WTC11 (cell line): ENCODE results near the gene FAM3B. TPM values are rescaled to one million over a fixed set of nuclear protein-coding genes. Genes with fewer than 3 reads are reported as not detected.
A peak's percentile ranks its signal among the peaks of the same experiment; 100 is the strongest.

ENCODE experiments used
- ATAC-seq: fragments of 200-7000 bp; cut with Tn5 transposase; 2 replicates; pipeline ENCODE4 v1.10.0; 2021; ENCODE audit warnings: mild to moderate bottlenecking, moderate library complexity
- Bru-seq: library from RNA; stranded (reverse); fragments of 400-500 nt; gene quantifications from one replicate; lab custom pipeline; 2021; lab: Mats Ljungman, UMichigan
- CTCF ChIA-PET: fragments of 300-600 bp; sonication (Branson Sonifier 250); formaldehyde crosslinking; loops from one replicate; lab custom pipeline; 2021; ENCODE audit warnings: antibody characterized with exemption; lab: Charles Lee
- POLR2A ChIA-PET: fragments of 350-600 bp; sonication (Branson Sonifier 250); formaldehyde crosslinking; loops from one replicate; lab custom pipeline; 2021; ENCODE audit warnings: antibody characterized with exemption; lab: Charles Lee
- DNase-seq: peaks from one replicate; pipeline ENCODE4 v3.0.0; 2021; ENCODE audit warnings: low spot score
- H3K27ac Mint-ChIP-seq: 2 replicates; pipeline ENCODE4 v1.8.0; 2021; ENCODE audit warnings: mixed read lengths
- H3K27me3 Mint-ChIP-seq: 2 replicates; pipeline ENCODE4 v1.8.0; 2021; ENCODE audit warnings: low read depth, mild to moderate bottlenecking, moderate library complexity, mixed read lengths
- H3K36me3 Mint-ChIP-seq: 2 replicates; pipeline ENCODE4 v1.8.0; 2021; ENCODE audit warnings: mixed read lengths
- H3K4me1 Mint-ChIP-seq: 2 replicates; pipeline ENCODE4 v1.8.0; 2022; ENCODE audit warnings: mixed read lengths
- H3K4me3 Mint-ChIP-seq: 2 replicates; pipeline ENCODE4 v1.8.0; 2021; ENCODE audit warnings: mild to moderate bottlenecking, moderate library complexity, mixed read lengths
- H3K9me3 Mint-ChIP-seq: 2 replicates; pipeline ENCODE4 v1.8.0; 2021; ENCODE audit warnings: mixed read lengths
- ARID4B ChIP-seq: sonication (generic); formaldehyde crosslinking; IDR thresholded peaks from 2 replicates; pipeline ENCODE4 v1.8.0; 2023; ENCODE audit warnings: missing genetic modification reagents, mild to moderate bottlenecking, borderline replicate concordance
- E2F5 ChIP-seq: sonication (generic); formaldehyde crosslinking; IDR thresholded peaks from 2 replicates; pipeline ENCODE4 v1.8.1; 2022; ENCODE audit warnings: mild to moderate bottlenecking, moderate library complexity, missing genetic modification reagents
- EMX1 ChIP-seq: fragments of 250-450 bp; sonication (Bioruptor Pico); IDR thresholded peaks from 2 replicates; pipeline ENCODE4 v1.8.0; 2021; ENCODE audit warnings: mild to moderate bottlenecking
- ETV6 ChIP-seq: sonication (generic); formaldehyde crosslinking; IDR thresholded peaks from 2 replicates; pipeline ENCODE4 v1.8.1; 2022; ENCODE audit warnings: mild to moderate bottlenecking, missing genetic modification reagents
- FOXP1 ChIP-seq: sonication (generic); formaldehyde crosslinking; IDR thresholded peaks from 2 replicates; pipeline ENCODE4 v1.8.0; 2022; ENCODE audit warnings: missing genetic modification reagents, mild to moderate bottlenecking, moderate library complexity, borderline replicate concordance
- GABPB1 ChIP-seq: sonication (generic); formaldehyde crosslinking; IDR thresholded peaks from 2 replicates; pipeline ENCODE4 v1.8.1; 2023; ENCODE audit warnings: mild to moderate bottlenecking, missing genetic modification reagents
- NFYB ChIP-seq: sonication (generic); formaldehyde crosslinking; conservative IDR thresholded peaks from 2 replicates; pipeline ENCODE4 v1.8.0; 2022; ENCODE audit warnings: low read depth, missing genetic modification reagents
- PRDM15 ChIP-seq: sonication (generic); formaldehyde crosslinking; IDR thresholded peaks from 2 replicates; pipeline ENCODE4 v1.8.0; 2022; ENCODE audit warnings: missing genetic modification reagents
- SP1 ChIP-seq: sonication (generic); formaldehyde crosslinking; conservative IDR thresholded peaks from 2 replicates; pipeline ENCODE4 v1.8.1; 2022; ENCODE audit warnings: missing genetic modification reagents
- ZNF138 ChIP-seq: sonication (generic); formaldehyde crosslinking; conservative IDR thresholded peaks from 2 replicates; pipeline ENCODE4 v1.8.1; 2022; ENCODE audit warnings: mild to moderate bottlenecking, moderate library complexity, missing genetic modification reagents
- ZNF317 ChIP-seq: sonication (generic); formaldehyde crosslinking; IDR thresholded peaks from 2 replicates; pipeline ENCODE4 v1.8.1; 2023; ENCODE audit warnings: low read depth, mild to moderate bottlenecking, moderate library complexity, missing genetic modification reagents, borderline replicate concordance
- ZNF423 ChIP-seq: fragments of 250-450 bp; sonication (Bioruptor Pico); IDR thresholded peaks from 2 replicates; pipeline ENCODE4 v2.1.2; 2022; ENCODE audit warnings: mild to moderate bottlenecking, moderate library complexity
- long read RNA-seq, 3 experiments: library from RNA in 1 of 3; library from capped mRNA in 1 of 3; library from polyadenylated mRNA in 1 of 3; unstranded in 2 of 3; stranded (forward) in 1 of 3; transcript quantifications; one replicate each; pipeline ENCODE4 v2.0.0, GENCODE V29; 2021
- total RNA-seq: library from RNA; stranded (reverse); gene quantifications from 3 replicates; pipeline ENCODE4 v1.2.3, GENCODE V29; 2021
- TF ChIP-seq, protein P1 (sequence below): sonication (generic); formaldehyde crosslinking; IDR thresholded peaks from 2 replicates; pipeline ENCODE4 v1.8.1; 2023; ENCODE audit warnings: mild to moderate bottlenecking, moderate library complexity, missing genetic modification reagents

Gene FAM3B
- 1.4 to 3.6 TPM (median 3.0 TPM) in 3 replicates for total RNA-seq
- Bru-seq, nascent RNA: percentile 31 among the genes with signal in this experiment
- long read RNA-seq, experiment 1, partial matches to known transcripts: 1 of 5 reads
- long read RNA-seq, experiment 1, other reads (novel, unspliced or antisense): 2 of 5 reads
- long read RNA-seq, experiment 2, transcript FAM3B-201 (8 exons, 1,088 nt): major isoform, 5 of 9 reads
- long read RNA-seq, experiment 2, partial matches to known transcripts: 1 of 9 reads
- long read RNA-seq, experiment 2, other reads (novel, unspliced or antisense): 0 of 9 reads
- long read RNA-seq, experiment 3, transcript FAM3B-203 (7 exons, 864 nt): major isoform, 5 of 8 reads
- long read RNA-seq, experiment 3, partial matches to known transcripts: 0 of 8 reads
- long read RNA-seq, experiment 3, other reads (novel, unspliced or antisense): 2 of 8 reads

- H3K27me3 Mint-ChIP-seq: peaks cover 24% of the 10 kb centered on the region
- POLR2A ChIA-PET: interaction anchor here (1.2 kb wide), 1 partner anchor 33 kb away, joined by 3 read pairs; no protein-coding TSS in a partner anchor
- ATAC-seq: peak; percentile 93
- peak within 1 kb of the TSS; percentile 30 for H3K27ac Mint-ChIP-seq
- 0 out of 2 replicates have a peak, but pooled peaks cover 4% of the 10 kb centered on the region for H3K9me3 Mint-ChIP-seq
- CTCF ChIA-PET: interaction anchor here (1.0 to 1.6 kb wide), 4 partner anchors 33 to 148 kb away, joined by 3 to 12 read pairs (median 4); no protein-coding TSS in a partner anchor
- H3K4me1 Mint-ChIP-seq: peaks cover 5% of the 10 kb centered on the region
- H3K4me3 Mint-ChIP-seq: peak within 1 kb of the TSS; percentile 78
- TF ChIP-seq, protein P1, sequence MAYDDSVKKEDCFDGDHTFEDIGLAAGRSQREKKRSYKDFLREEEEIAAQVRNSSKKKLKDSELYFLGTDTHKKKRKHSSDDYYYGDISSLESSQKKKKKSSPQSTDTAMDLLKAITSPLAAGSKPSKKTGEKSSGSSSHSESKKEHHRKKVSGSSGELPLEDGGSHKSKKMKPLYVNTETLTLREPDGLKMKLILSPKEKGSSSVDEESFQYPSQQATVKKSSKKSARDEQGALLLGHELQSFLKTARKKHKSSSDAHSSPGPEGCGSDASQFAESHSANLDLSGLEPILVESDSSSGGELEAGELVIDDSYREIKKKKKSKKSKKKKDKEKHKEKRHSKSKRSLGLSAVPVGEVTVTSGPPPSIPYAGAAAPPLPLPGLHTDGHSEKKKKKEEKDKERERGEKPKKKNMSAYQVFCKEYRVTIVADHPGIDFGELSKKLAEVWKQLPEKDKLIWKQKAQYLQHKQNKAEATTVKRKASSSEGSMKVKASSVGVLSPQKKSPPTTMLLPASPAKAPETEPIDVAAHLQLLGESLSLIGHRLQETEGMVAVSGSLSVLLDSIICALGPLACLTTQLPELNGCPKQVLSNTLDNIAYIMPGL: peak; percentile 79; the same call in 1 of the 2 replicates
- TF ChIP-seq SP1 (CRISPR knock-in tag) (0 out of 2 replicates have a peak, but pooled peaks have one; percentile 53), ARID4B (CRISPR knock-in tag) (peak; percentile 42; the same call in 1 of the 2 replicates), ZNF138 (CRISPR knock-in tag) (no peak), PRDM15 (CRISPR knock-in tag) (0 out of 2 replicates have a peak, but pooled peaks have one; percentile 36), GABPB1 (CRISPR knock-in tag) (no peak), ZNF423 (CRISPR knock-in tag) (peak; percentile 69; the same call in 1 of the 2 replicates), ETV6 (CRISPR knock-in tag) (0 out of 2 replicates have a peak, but pooled peaks have one; percentile 26), ZNF317 (CRISPR knock-in tag) (peak; percentile 10; the same call in 1 of the 2 replicates), EMX1 (CRISPR knock-in tag) (no peak), E2F5 (CRISPR knock-in tag) (peak; percentile 80; the same call in 1 of the 2 replicates), NFYB (CRISPR knock-in tag) (peak; percentile 30; the same call in 1 of the 2 replicates), FOXP1 (no peak; the same call in 1 of the 2 replicates)
- TF ChIP-seq, all 79 proteins: peak for 9
- peak; percentile 80 for DNase-seq
- H3K36me3 Mint-ChIP-seq: no peaks in the 10 kb centered on the region
These were observed at the start of gene FAM3B for GRCh38 chr21:41316200-41317062. TSS of gene FAM3B (plus strand) at chr21:41316801. CDS start at chr21:41316880, 79 bp downstream.
